Caco-2 (cell line): ENCODE measurements around the gene IGF2. TPM values are rescaled to one million over a fixed set of nuclear protein-coding genes. Genes with fewer than 3 reads are reported as not detected.

Experiments used
- BruUV-seq: library from RNA; stranded (reverse); fragments of 400-500 nt; replicated peaks from 2 replicates; lab custom pipeline; 2021; lab: Mats Ljungman, UMichigan
- CTCF ChIA-PET: fragments of 300-600 bp; sonication (Branson Sonifier 250); formaldehyde crosslinking; loops from one replicate; lab custom pipeline; 2022; ENCODE audit warnings: antibody characterized with exemption; lab: Charles Lee
- POLR2A ChIA-PET: fragments of 300-600 bp; sonication (Branson Sonifier 250); formaldehyde crosslinking; loops from one replicate; lab custom pipeline; 2022; ENCODE audit warnings: antibody characterized with exemption; lab: Charles Lee
- DNase-seq, 2 experiments: peaks; one replicate each; pipeline versions ENCODE4 v3.0.0 to v3.0.0-alpha.2; 2020 to 2022
- H3K27me3 ChIP-seq: replicated peaks from 2 replicates; pipeline ENCODE4 v1.6.0; 2011; ENCODE audit warnings: low read length; ENCODE audit not compliant: control insufficient read depth, insufficient read depth
- H3K36me3 ChIP-seq: 2 replicates; pipeline ENCODE4 v1.5.1; 2011; ENCODE audit warnings: low read length; ENCODE audit not compliant: control insufficient read depth, insufficient read depth
- H3K4me1 ChIP-seq: fragments of 250-450 bp; sonication (Bioruptor Pico); 2 replicates; pipeline ENCODE4 v1.5.1; 2020; ENCODE audit warnings: mild to moderate bottlenecking
- H3K4me3 ChIP-seq: 2 replicates; pipeline ENCODE4 v1.5.1; 2011; ENCODE audit warnings: low read depth, mild to moderate bottlenecking, control low read depth, low read length
- H3K9me3 ChIP-seq: fragments of 250-450 bp; sonication (Bioruptor Pico); 2 replicates; pipeline ENCODE4 v1.5.1; 2020; ENCODE audit warnings: mild to moderate bottlenecking, moderate library complexity
- H3K27ac Mint-ChIP-seq: one replicate; pipeline ENCODE4 v1.8.0; 2022; ENCODE audit warnings: mixed read lengths; ENCODE audit not compliant: unreplicated experiment
- H3K27me3 Mint-ChIP-seq: one replicate; pipeline ENCODE4 v1.8.0; 2022; ENCODE audit warnings: mixed read lengths; ENCODE audit not compliant: insufficient read depth, unreplicated experiment
- H3K36me3 Mint-ChIP-seq: one replicate; pipeline ENCODE4 v1.8.0; 2022; ENCODE audit warnings: mild to moderate bottlenecking, mixed read lengths; ENCODE audit not compliant: insufficient read depth, unreplicated experiment
- H3K4me1 Mint-ChIP-seq: one replicate; pipeline ENCODE4 v1.8.0; 2022; ENCODE audit warnings: low read depth, mixed read lengths; ENCODE audit not compliant: unreplicated experiment
- H3K4me3 Mint-ChIP-seq: one replicate; pipeline ENCODE4 v1.8.0; 2022; ENCODE audit warnings: mild to moderate bottlenecking, moderate library complexity, mixed read lengths; ENCODE audit not compliant: unreplicated experiment
- H3K9me3 Mint-ChIP-seq: one replicate; pipeline ENCODE4 v1.8.0; 2022; ENCODE audit warnings: mixed read lengths; ENCODE audit not compliant: unreplicated experiment
- intact Hi-C: fragments of 100-400 bp; cut with micrococcal nuclease; formaldehyde crosslinking; loops from one replicate; pipeline ENCODE4 v1.10.0; 2022; ENCODE audit not compliant: unreplicated experiment
- total RNA-seq: library from RNA; stranded (reverse); gene quantifications from 2 replicates; pipeline ENCODE4 v1.2.3, GENCODE V29; 2022
- TF ChIP-seq, protein P1 (sequence below), 2 experiments: fragments of 200-600 bp in 1 of 2; IDR thresholded peaks; 1 replicate in 1 of 2; 2 replicates in 1 of 2; pipeline versions ENCODE4 v1.5.1 to v1.8.0; 2011 to 2022; ENCODE audit warnings: antibody characterized with exemption in 1 of 2, control low read depth in 1 of 2, inconsistent platforms in 1 of 2, low read depth in 1 of 2, low read length in 1 of 2, mild to moderate bottlenecking in 1 of 2, moderate library complexity in 1 of 2; ENCODE audit not compliant: insufficient read depth in 1 of 2, severe bottlenecking in 1 of 2, unreplicated experiment in 1 of 2

IGF2 gene
- total RNA-seq, 1 experiment from 2014 or later, result 1,397 TPM

DNA sequence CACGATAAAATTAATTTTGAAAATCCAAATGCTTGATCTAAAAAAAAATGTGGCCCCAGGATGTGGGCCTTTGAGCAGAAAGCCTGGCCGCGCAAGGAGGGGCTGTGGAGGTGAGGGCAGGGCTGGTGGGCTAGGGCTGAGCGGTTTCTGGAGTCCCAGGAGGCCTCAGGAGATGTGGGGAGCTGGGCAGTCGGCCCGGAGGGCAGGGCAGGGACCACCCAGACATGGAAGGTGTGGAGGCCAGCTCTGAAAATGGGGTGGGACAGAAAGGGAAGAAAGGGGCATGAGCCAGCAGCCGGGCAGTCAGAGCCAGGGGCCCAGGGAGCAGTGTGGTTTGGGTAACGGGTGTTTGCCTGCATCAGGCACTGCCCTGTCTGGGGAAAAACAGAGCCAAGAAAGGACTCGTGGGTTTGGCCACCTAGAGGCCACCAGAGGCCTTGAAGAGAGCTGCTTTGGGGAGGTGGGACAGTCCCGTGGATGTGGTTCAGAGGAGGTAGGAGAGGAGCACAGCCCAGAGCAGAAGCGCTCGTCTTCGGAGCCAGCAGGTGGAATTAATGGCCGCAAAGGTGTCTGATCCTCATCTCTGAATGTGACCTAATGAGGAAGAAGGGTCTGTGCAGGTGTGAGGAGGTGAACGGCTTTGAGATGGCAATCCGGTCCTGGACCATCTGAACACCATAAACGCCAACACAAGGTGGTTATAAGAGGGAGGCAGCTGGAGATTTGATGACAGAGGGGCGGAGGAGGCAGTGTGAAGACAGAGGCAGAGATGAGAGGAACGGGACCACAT lies 50.2 kb downstream of the IGF2 start:
- BruUV-seq, result no TSS peak
- Mint-ChIP-seq H3K9me3 (peaks cover 16% of the 10 kb centered on the region), H3K27me3 (peaks cover 5% of the 10 kb centered on the region), H3K4me1 (no peaks in the 10 kb centered on the region), H3K27ac (no peak overlapping the region), H3K4me3 (no peak overlapping the region), H3K36me3 (no peaks in the 10 kb centered on the region)
- Histone ChIP-seq H3K4me1 (no peaks in the 10 kb centered on the region), H3K4me3 (no peak overlapping the region), H3K27me3 (no peaks in the 10 kb centered on the region), H3K36me3 (no peaks in the 10 kb centered on the region), H3K9me3 (peaks cover 6% of the 10 kb centered on the region; the same call in 1 of the 2 replicates)
- POLR2A ChIA-PET, result no interaction called here
- CTCF ChIA-PET, result interaction anchor here (0.6 to 1.9 kb wide), 4 partner anchors 10 to 398 kb away, joined by 3 to 9 read pairs (median 4); no protein-coding TSS in a partner anchor
- TF ChIP-seq, protein P1, sequence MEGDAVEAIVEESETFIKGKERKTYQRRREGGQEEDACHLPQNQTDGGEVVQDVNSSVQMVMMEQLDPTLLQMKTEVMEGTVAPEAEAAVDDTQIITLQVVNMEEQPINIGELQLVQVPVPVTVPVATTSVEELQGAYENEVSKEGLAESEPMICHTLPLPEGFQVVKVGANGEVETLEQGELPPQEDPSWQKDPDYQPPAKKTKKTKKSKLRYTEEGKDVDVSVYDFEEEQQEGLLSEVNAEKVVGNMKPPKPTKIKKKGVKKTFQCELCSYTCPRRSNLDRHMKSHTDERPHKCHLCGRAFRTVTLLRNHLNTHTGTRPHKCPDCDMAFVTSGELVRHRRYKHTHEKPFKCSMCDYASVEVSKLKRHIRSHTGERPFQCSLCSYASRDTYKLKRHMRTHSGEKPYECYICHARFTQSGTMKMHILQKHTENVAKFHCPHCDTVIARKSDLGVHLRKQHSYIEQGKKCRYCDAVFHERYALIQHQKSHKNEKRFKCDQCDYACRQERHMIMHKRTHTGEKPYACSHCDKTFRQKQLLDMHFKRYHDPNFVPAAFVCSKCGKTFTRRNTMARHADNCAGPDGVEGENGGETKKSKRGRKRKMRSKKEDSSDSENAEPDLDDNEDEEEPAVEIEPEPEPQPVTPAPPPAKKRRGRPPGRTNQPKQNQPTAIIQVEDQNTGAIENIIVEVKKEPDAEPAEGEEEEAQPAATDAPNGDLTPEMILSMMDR (IDR thresholded peaks at IDR 0.05; ENCODE audit: insufficient read depth in 1 of 2, low read depth in 1 of 2, low read length in 1 of 2, severe bottlenecking in 1 of 2, unreplicated experiment in 1 of 2), result peak; percentile 29 to 32
- intact Hi-C loops, result no loop called here
- DNase-seq, result peak in 1 of 2 experiments; percentile 34

DNA sequence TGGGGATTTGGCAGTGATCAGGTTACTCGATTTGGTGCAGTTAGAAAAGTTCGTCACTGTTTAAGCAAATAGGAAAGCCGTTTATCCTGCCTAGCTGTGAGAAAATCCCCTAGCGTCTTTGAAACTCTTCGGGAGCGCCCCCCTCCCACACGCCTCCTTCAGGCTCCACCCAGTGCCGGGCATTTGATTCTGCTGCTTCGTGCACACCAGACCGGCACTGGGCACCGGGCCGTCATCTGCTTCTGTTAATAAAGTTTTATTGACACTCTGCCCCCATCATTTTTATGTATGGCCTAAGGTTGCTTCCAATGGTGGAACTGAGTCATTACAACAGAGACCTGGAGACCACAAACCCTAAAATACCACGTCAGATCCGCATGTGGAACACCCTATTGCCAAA lies 50.9 kb downstream of the IGF2 start:
- CTCF ChIA-PET, result no interaction called here
- no peak overlapping the region for H3K27ac Mint-ChIP-seq
- H3K4me3 Mint-ChIP-seq, result no peak overlapping the region
- H3K27me3 Mint-ChIP-seq, result peaks cover 8% of the 10 kb centered on the region
- H3K4me1 Mint-ChIP-seq, result no peaks in the 10 kb centered on the region
- DNase-seq, result no peak
- intact Hi-C loops, result no loop called here
- no TSS peak for BruUV-seq
- POLR2A ChIA-PET, result no interaction called here
- H3K9me3 Mint-ChIP-seq, result peaks cover 22% of the 10 kb centered on the region
- Histone ChIP-seq H3K9me3 (peaks cover 8% of the 10 kb centered on the region; the same call in 1 of the 2 replicates), H3K27me3 (no peaks in the 10 kb centered on the region), H3K4me3 (no peak overlapping the region), H3K36me3 (no peaks in the 10 kb centered on the region), H3K4me1 (no peaks in the 10 kb centered on the region)
- TF ChIP-seq, protein P1 (IDR thresholded peaks at IDR 0.05; ENCODE audit: insufficient read depth in 1 of 2, low read depth in 1 of 2, low read length in 1 of 2, severe bottlenecking in 1 of 2, unreplicated experiment in 1 of 2), result no peak
- H3K36me3 Mint-ChIP-seq, result no peaks in the 10 kb centered on the region

GRCh38 chr11:2086239-2087040 lies 52.7 kb downstream of the IGF2 start:
- ChIA-PET CTCF (no interaction called here), POLR2A (no interaction called here)
- BruUV-seq, result no TSS peak
- Histone ChIP-seq H3K4me1 (no peaks in the 10 kb centered on the region), H3K27me3 (no peaks in the 10 kb centered on the region), H3K36me3 (no peaks in the 10 kb centered on the region), H3K4me3 (no peak overlapping the region), H3K9me3 (peaks cover 8% of the 10 kb centered on the region; the same call in 1 of the 2 replicates)
- Mint-ChIP-seq H3K4me1 (no peaks in the 10 kb centered on the region), H3K4me3 (no peak overlapping the region), H3K9me3 (peaks cover 22% of the 10 kb centered on the region), H3K27me3 (peaks cover 8% of the 10 kb centered on the region), H3K36me3 (no peaks in the 10 kb centered on the region), H3K27ac (no peak overlapping the region)
- TF ChIP-seq, protein P1 (IDR thresholded peaks at IDR 0.05; ENCODE audit: insufficient read depth in 1 of 2, low read depth in 1 of 2, low read length in 1 of 2, severe bottlenecking in 1 of 2, unreplicated experiment in 1 of 2), result no peak
- intact Hi-C loops, result no loop called here
- no peak for DNase-seq
